Lung (tissue), 12 donors: ENCODE results near the gene PMEPA1. TPM values are rescaled to one million over a fixed set of nuclear protein-coding genes. Genes with fewer than 3 reads are reported as not detected.

Source experiments
- ATAC-seq: fragments of 200-7000 bp; cut with Tn5 transposase; one replicate; pipeline ENCODE4 v1.9.1; 2020; ENCODE audit warnings: moderate number of reproducible peaks; ENCODE audit not compliant: insufficient read depth, low FRiP score
- DNase-seq, 3 donors: peaks; one replicate each; pipeline ENCODE4 v3.0.0-alpha.2; 2013 to 2017
- H3K27ac ChIP-seq, 2 donors: one replicate each; pipeline ENCODE4 v1.5.1; 2013; ENCODE audit warnings: mild to moderate bottlenecking in 2 of 2, moderate library complexity in 2 of 2, control low read depth in 1 of 2, inconsistent platforms in 1 of 2, low read depth in 1 of 2, low read length in 1 of 2
- H3K27me3 ChIP-seq, 3 donors: one replicate each; pipeline ENCODE4 v1.5.1; 2013; ENCODE audit warnings: low read length in 2 of 3; ENCODE audit not compliant: control insufficient read depth in 3 of 3, insufficient read depth in 3 of 3
- H3K36me3 ChIP-seq, 4 donors: one replicate each; pipeline ENCODE4 v1.5.1; 2013; ENCODE audit warnings: low read length in 4 of 4, mild to moderate bottlenecking in 1 of 4, moderate library complexity in 1 of 4; ENCODE audit not compliant: control insufficient read depth in 4 of 4, insufficient read depth in 4 of 4
- H3K4me1 ChIP-seq, 5 donors: one replicate each; pipeline ENCODE4 v1.5.1; 2013; ENCODE audit warnings: low read length in 5 of 5, mild to moderate bottlenecking in 2 of 5, moderate library complexity in 1 of 5; ENCODE audit not compliant: control insufficient read depth in 5 of 5, insufficient read depth in 5 of 5
- H3K4me3 ChIP-seq: one replicate; pipeline ENCODE4 v1.5.1; 2013; ENCODE audit warnings: mild to moderate bottlenecking, control low read depth, moderate library complexity
- H3K9ac ChIP-seq, 2 donors: one replicate each; pipeline ENCODE4 v1.5.1; 2013; ENCODE audit warnings: low read length in 2 of 2, control low read depth in 1 of 2; ENCODE audit not compliant: insufficient read depth in 1 of 2
- H3K9me3 ChIP-seq, 4 donors: one replicate each; pipeline ENCODE4 v1.5.1; 2013; ENCODE audit warnings: low read length in 3 of 4, mild to moderate bottlenecking in 1 of 4, moderate library complexity in 1 of 4; ENCODE audit not compliant: control insufficient read depth in 4 of 4, insufficient read depth in 3 of 4
- WGBS, 2 donors: extraction: QIAGEN DNeasy Blood & Tissue Kit; methylation state at CpG; one replicate each; pipeline ENCODE4 v1.1.7; 2013; 5-methylcytosine and 5-hydroxymethylcytosine counted together
- polyA plus RNA-seq, 2 donors: library from polyadenylated mRNA; stranded (reverse); fragments of 200-250 nt; gene quantifications; one replicate each; pipeline ENCODE4 v1.2.1, GENCODE V29; 2013
- total RNA-seq, 2 donors: library from RNA; depleted of rRNA in 1 of 2; stranded (reverse); fragments of >200 nt in 1 of 2; gene quantifications; one replicate each; pipeline ENCODE4 v1.2.1, GENCODE V29; 2014 to 2021
- TF ChIP-seq, protein P1 (sequence below): IDR thresholded peaks from 2 replicates; pipeline ENCODE4 v1.5.1; 2012; ENCODE audit warnings: mild to moderate bottlenecking; ENCODE audit errors: control extremely low read depth, extremely low read depth
- donor health status: control.
- donor health status: control.
- donor health status: Bipolar disorder and iron deficiency.
- donor health status: healthy.
- donor health status: DM: yes; HTN: yes; CAD: no.

Gene PMEPA1
- total and polyA plus RNA-seq, 4 donors: 10.0 to 44.0 (median 23.9) TPM

DNA sequence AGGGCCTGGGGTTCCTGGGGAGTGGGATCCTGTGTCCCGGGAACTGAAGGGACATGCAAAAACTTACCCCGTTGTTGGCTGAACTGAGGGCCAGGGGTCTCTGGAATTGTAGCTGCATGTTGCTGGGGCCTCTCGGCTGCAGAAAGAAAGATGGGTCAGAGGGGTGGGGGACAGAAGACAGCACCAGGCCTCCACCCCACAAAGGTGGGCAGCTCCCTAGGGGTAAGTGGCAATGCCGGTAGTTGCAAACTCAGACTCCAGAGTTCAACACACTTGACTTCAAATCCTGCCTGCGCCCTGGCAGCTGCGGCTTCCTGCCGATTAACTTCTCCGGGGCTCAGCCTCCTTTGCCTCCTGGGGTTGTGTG lies 94.4 kb downstream of the PMEPA1 start:
- Histone ChIP-seq H3K27ac (no peak overlapping the region), H3K4me3 (no peak overlapping the region), H3K27me3 (peaks cover 0 to 6% (median 0%) of the 10 kb centered on the region in 3 donors), H3K9ac (no peak overlapping the region), H3K9me3 (no peaks in the 10 kb centered on the region), H3K36me3 (no peaks in the 10 kb centered on the region), H3K4me1 (no peaks in the 10 kb centered on the region)
- DNase-seq (no peak), ATAC-seq (no peak)
- TF ChIP-seq, protein P1, sequence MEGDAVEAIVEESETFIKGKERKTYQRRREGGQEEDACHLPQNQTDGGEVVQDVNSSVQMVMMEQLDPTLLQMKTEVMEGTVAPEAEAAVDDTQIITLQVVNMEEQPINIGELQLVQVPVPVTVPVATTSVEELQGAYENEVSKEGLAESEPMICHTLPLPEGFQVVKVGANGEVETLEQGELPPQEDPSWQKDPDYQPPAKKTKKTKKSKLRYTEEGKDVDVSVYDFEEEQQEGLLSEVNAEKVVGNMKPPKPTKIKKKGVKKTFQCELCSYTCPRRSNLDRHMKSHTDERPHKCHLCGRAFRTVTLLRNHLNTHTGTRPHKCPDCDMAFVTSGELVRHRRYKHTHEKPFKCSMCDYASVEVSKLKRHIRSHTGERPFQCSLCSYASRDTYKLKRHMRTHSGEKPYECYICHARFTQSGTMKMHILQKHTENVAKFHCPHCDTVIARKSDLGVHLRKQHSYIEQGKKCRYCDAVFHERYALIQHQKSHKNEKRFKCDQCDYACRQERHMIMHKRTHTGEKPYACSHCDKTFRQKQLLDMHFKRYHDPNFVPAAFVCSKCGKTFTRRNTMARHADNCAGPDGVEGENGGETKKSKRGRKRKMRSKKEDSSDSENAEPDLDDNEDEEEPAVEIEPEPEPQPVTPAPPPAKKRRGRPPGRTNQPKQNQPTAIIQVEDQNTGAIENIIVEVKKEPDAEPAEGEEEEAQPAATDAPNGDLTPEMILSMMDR: no peak
- 79 to 82% methylated on average over 8 of the region's 8 CpGs for WGBS, 2 donors

DNA sequence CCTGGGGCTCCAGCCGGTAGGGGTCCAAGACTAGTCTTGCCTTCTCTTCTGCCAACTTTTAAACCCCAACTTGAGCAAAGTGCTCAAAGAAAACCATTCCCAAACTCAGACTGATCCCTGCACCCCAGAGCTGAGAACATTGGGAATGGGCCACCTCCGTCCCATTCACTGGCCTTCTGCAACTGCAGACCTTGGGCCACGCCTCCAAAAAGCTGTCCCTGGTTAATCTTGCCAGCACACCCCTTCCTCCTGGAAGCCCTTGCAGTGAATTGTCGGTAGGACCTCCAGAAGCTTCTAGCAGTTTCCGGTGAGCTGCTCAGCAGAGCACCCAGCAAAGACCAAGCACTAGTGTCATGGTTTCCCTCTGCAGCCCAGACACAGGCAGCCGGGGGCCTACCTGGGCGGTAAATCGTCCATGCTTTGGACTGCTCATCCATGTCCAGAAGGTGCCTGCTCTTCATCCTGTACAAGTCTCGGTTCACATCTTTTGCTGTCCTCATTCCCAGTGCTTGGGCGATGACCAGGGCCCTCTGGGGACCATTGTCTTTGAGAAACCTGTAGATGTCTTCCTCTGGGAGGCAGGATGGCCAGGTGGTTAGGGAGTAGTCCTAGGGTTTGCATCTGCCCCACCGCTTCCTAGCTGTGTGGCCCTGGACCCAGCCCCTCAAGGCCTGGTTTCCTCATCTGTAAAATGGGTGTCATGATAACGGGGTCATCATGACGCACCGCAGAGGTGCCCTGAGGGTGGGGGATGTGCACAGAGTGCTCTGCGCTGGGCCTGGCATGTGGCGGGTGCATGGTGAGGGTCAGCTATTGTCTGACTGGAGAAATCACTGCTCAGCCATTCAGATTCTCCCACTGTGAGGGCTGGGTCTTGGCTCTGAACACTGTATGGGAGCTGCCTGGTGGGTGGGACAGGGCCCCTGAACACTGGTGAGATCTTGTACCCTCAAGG lies 95.0 kb downstream of the PMEPA1 start:
- 92 to 94% methylated on average over 16 of the region's 16 CpGs for WGBS, 2 donors
- no peaks in the 10 kb centered on the region for H3K9me3 ChIP-seq
- TF ChIP-seq, protein P1: no peak

DNA sequence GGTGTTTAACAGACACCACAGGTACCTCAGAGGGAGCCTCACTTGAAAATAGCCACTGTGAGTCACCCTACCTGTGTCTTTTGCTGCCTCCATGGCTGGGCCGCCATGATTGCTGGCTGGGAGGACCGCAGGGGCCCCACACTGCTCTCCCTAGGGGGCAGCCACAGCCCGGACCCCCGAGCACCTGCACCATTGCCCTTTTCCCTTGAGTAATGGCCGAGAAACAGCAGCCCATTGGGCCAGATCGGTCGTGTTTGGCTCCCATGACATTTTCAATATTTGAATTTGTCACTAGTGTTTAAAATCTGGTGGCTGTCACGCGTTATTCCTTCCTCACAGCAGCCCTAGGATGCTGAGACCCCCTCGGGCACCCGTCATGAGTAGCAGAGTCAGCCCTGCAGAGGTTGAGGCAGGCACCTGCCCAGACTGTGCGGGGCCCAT lies 96.3 kb downstream of the PMEPA1 start:
- TF ChIP-seq, protein P1: no peak
- H3K36me3 ChIP-seq: no peaks in the 10 kb centered on the region
- H3K9ac ChIP-seq: no peak overlapping the region
- H3K4me3 ChIP-seq: no peak overlapping the region
- ATAC-seq: no peak
- no peak overlapping the region for H3K27ac ChIP-seq
- WGBS, 2 donors: 86 to 90% methylated on average over 12 of the region's 12 CpGs
- no peaks in the 10 kb centered on the region for H3K9me3 ChIP-seq
- no peaks in the 10 kb centered on the region for H3K4me1 ChIP-seq
- no peak for DNase-seq
- peaks cover 0 to 9% (median 4%) of the 10 kb centered on the region in 3 donors for H3K27me3 ChIP-seq

More for the DNA sequence above, 95.0 kb downstream of the PMEPA1 start:
- no peak for ATAC-seq
- Histone ChIP-seq H3K27me3 (peaks cover 0 to 6% (median 0%) of the 10 kb centered on the region in 3 donors), H3K4me1 (no peaks in the 10 kb centered on the region), H3K9ac (no peak overlapping the region), H3K36me3 (no peaks in the 10 kb centered on the region), H3K27ac (no peak overlapping the region), H3K4me3 (no peak overlapping the region)
- no peak for DNase-seq
